Stimulated activated CD4-positive, alpha-beta T cell treated with anti-CD3 and anti-CD28 coated beads, Interleukin-12 subunit alpha, Interleukin-12 subunit beta, amount 100 ng/mL, for 4 hours (primary cell): ENCODE results near the gene ACTL6B.
"Not testable (repeated sequence)": the region's sequence is repeated elsewhere in the genome, so short reads cannot be mapped to it uniquely, and the experiment has no call there.

ENCODE experiments used
- DNase-seq: peaks from one replicate; pipeline ENCODE4 v3.0.0-alpha.2; 2020

Gene ACTL6B

DNA sequence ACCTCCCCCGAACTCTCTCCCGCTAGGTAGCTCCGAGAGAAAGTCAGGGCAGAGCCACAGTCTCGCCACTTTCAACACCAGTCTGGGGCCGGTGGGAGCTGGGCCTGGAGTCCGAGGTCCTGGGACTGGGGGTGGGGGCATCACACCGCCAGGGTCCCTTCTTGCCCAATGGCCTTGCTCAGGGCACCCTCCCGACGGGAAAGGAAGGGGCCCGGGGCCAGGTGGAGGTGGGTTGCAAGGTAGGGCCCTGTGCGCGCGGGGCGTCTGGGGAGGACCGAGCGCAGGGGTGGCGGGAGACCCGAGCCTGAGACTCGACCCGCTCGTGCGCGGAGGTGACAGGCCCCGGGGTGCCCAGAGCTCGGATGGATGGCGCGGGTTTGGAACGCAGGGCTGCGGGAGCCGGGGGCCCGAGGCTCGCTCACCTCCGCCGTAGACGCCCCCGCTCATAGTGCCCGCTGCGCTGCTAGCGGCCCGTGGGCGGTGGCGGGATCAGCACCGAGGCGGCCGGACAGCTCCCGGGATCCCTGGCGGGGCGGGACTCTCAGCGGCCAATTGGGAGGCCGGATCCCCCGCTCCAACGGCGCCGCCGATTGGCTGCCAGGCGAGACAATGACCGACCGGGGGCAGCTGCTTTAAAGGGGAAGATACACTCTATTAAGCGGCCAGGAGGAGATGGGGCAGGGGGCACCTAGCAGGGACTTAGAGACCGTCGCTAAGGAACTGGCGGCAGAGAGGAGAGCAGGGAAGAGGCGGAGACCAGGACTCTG lies at the start of gene ACTL6B:
ACTL6B (minus strand) TSS at position 541 of the 767 bp plus-strand sequence; CDS start at position 447, 94 bp downstream.
- peak; percentile 52 for DNase-seq

DNA sequence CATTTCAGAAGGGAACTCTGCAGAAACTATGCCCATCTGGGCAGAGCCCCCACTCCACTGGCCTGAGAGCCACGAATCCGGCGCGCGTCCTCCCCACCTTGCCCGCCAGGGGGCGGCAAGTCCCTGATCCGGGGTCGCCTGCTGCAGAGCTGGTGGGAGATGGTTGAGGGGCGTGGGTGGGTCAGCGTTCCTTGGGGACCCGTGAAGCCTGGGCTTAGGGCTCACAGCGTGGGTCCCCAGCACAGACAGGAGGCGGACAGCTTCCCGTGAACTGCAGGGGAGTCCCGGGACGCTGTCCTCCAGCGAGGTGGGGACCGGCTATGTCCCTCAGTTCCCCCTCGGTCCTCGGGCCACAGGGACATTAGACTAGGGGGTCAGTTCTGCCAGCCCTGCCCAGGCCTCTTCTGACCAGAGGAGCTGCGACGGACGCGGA lies 49.1 kb upstream of the ACTL6B start:
- DNase-seq = peak; percentile 78

DNA sequence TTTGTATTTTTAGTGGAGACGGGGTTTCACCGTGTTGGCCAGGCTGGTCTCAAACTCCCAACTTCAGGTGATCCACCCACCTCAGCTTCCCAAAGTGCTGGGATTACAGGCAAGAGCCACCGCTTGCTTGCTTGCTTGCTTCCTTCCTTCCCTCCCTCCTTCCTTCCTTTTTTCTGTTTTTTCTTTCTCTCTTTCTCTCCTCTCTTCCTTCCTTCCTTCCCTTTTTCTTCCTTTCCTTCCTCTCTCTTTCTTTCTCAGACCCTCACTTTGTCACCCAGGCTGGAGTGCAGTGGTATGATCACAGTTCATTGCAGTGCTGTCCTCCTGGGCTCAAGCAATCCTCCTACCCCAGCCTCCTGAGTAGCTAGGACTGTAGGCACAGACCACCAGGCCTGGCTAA lies 44.8 kb upstream of the ACTL6B start:
- not testable (repeated sequence) for DNase-seq

- DNase-seq = no peak
These were observed 42.8 kb upstream of the ACTL6B start for GRCh38 chr7:100699018-100699417.

- DNase-seq = no peak
These were observed 39.9 kb upstream of the ACTL6B start for GRCh38 chr7:100696123-100696521.

DNA sequence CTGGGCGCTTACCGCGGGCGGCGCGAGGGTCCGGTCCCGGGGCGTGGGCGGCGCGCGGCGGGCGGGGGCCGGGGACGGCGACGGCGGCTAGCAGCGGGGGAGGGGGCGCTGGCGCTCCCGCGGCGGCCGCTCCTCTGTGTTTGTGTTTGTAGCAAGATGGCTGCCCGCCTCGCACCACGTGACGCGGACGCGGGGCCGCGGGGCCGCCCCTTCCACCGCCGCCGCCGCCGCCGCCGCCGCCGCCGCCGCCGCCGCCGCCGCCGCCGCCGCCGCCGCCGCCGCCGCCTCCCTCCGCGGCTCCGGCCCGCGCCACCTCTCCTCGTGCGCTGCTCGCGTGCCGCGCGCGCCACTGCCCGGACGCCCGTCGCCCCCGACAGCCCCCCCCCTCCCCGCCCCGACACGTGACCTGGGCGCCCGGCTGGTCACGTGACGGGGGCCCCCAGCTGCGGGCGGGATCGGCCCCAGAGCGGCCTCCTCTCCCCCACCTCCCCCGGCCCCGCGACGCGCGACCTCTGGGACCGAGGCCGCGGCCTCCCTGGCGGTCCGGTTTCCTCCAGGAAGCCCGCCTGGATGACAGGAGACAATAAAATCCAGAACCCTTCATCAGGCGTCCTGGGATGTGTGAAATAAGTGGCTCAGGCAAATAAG lies 38.0 kb upstream of the ACTL6B start, which contains the start of gene GIGYF1:
GIGYF1 (minus strand) TSS at position 153 of the 648 bp plus-strand sequence. CDS start 6,012 bp downstream, outside the sequence.
- peak; percentile 67 for DNase-seq

- no peak for DNase-seq
These were observed 37.3 kb upstream of the ACTL6B start for GRCh38 chr7:100693312-100694097.

DNA sequence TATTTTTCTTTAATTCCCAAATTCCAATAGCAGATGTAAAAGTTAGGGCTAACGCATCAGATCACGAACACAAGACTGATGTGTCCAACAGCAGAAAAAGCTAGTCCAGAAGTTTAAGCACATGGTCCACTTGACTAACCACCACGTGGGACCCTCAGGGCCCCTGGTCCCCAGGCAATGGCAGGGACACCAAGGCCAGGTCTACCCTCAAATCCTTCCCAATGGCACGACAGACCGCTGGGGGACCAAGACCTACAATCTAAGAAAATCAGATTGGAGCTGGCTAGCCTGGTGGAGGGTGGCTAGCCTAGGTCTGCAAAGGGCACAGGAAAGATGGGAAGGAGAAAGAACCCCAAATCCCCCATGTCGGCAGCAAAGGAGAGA lies 36.3 kb upstream of the ACTL6B start:
- DNase-seq = no peak

DNA sequence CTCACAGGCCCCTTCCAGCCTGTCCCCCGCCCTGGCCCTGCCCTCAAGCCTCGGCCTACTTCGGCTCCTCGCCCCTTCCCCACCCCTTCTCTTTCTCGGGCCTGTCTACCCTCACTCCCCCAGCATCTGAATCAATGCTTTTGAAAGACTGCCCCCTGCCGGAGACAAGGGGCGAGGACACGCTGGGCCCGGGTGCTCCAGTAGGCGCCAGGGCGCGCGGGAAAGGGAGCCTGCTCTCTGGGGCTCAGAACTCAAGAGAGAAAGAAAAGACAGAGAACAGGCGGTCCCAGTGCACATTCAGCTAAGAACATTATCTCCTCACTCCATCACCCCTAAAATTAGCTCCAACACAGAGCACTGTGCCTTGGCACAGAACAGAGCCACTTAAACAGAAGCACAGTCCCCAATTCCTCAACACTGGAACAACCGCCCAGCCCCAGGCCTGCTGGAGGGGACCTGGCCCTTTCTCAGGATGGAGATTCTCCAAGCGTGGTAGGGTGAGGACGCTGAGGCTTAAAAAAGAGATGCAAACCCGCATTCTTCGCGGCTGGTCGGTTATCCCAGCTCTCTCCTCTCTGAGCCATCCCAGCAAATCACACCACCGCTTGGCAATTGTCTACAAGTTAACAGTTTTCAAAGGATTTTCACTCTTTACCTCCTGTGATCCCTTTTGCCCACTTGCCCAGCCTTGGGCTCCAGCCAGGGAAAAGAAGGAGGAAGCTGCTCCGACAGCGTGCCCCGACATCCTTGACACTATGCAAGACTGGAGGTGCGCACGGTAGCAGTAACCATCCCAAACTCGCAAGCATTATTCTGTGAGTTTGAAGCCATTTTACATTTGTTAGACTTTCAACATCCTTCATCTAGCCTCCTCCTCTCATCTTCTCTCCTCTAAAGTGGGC lies 35.7 kb upstream of the ACTL6B start:
- DNase-seq = peak; percentile 79

- no peak for DNase-seq
These were observed 33.2 kb upstream of the ACTL6B start for GRCh38 chr7:100689230-100690135.

- no peak for DNase-seq
These were observed 32.1 kb upstream of the ACTL6B start for GRCh38 chr7:100688326-100688860.

- no peak for DNase-seq
These were observed 31.6 kb upstream of the ACTL6B start for GRCh38 chr7:100687751-100688300.

DNA sequence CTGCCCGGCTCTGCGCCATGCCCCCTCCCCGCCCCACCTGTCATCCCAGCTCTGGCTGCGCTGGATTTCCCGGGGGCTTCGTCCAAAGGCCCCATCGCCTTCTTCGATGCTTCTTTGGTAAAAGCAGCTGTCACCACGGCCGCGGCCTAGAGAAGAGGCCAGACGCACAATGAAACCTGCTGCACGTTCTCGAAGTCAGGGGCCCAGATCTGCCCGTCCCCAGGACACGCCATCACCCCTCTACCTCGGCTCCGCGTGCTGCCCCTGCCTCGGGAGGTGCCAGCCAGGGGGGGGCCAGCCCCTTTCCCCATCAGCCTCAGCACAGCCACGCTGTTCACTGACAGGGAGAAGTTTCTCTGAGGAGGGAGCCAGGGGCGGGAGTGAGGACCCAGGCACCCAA lies 31.0 kb upstream of the ACTL6B start:
- no peak for DNase-seq

GRCh38 chr7:100686822-100687211 lies 30.6 kb upstream of the ACTL6B start:
- DNase-seq = no peak

DNA sequence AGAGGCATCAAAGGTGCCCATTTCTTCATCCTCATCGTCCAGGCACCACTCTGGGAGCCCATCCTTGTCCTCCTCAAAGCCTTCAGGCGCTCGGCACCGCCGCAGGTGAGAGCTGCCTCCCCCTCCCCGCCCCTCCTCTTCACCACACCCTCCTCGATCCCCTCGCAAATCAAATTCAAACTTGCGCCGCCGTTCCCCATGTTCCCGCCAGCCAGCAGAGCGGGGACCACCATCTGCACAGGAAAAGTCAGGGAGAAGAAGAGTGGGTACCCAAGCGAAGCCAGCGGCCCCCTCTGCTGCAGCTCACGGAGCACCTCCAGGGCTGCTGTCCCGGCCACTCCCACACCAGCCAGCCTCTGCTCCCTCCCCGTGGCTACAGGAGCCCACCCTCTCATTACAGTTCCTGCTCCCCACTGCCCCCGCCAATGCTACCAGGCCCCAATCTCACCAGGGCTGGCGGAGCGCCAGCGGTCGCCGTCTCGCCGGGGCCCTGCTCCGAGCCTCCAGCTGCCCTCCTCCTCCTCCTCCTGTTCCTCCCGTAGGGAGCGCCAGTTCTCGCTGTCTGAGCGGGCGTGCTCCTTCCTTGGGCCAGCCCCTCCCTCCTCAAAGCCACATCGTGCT lies 30.1 kb upstream of the ACTL6B start:
- no peak for DNase-seq

DNA sequence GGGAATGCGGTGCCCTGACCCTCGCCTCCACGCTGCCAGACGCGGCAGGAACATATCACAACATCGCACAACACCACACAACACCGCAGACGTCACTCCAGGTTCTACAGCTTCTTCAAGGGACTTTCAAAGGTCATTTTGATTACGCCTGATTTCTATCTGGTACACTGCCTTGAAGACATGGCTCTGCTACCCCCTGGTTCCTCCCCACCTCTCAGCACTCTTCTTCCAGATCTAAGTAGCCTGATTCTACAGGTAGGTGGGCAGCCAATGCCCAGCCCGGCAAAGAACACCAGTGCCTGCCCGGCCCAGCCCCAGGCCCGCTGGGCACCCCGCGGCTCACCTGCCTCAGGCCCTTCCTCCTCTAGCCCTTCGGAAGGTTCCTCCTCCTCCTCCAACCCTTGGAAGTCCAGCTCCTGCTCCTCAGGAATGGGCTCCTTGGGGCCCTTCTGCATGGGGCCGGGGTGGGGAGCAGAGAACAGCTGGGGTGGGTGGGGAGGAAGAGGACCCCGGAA lies 29.4 kb upstream of the ACTL6B start:
- DNase-seq = no peak

GRCh38 chr7:100685049-100685605 lies 28.9 kb upstream of the ACTL6B start:
- no peak for DNase-seq

DNA sequence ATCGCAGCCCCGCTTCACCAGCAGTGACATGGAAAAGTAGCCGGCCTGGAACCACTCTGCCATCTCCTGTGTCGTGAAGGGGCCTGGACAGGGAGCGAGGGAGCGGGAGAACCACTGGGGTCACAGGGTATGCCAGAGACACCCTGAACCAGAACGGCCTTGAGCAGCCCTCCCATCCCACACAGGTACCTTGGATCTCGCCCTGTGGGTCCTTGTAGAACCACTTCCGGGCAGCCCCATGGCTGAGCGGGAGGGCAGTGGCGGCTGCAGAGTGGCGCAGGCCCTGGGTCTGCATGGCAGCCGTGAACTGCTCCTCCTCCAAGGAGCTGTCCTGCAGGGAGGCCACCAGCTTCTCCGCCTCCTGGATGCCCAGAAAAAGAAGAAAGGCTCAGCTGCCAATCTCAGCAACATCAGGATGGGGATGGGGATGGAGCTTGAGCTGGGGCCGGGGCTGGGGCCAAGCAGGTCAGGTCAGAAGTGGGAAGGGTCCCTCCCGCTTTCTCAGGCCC lies 28.3 kb upstream of the ACTL6B start:
- DNase-seq = no peak
